ENCODE results near the gene ANP32A.

- TF ChIP-seq CTCF (conservative IDR thresholded peaks at IDR 0.05 in 1 of 2, IDR thresholded peaks at IDR 0.05 in 1 of 2; ENCODE audit: low read depth in 1 of 2, low read length in 2 of 2) = no peak
- no peak for TF ChIP-seq EZH2 (IDR thresholded peaks at IDR 0.05; ENCODE audit: low read length, missing control alignments)
Measured at GRCh38 chr15:68802373-68802772, 18.3 kb downstream of the ANP32A start.
